SU-DHL-6 (cell line): Measurements from ENCODE around the gene LAMB4.

Experiments used
- EZH2phosphoT487 ChIP-seq: fragments of 200-600 bp; sonication (generic), shearing (Covaris generic); conservative IDR thresholded peaks from 2 replicates; pipeline ENCODE4 v1.6.1; 2018; ENCODE audit warnings: mild to moderate bottlenecking, antibody characterized with exemption, low read length, moderate library complexity, mixed read lengths
- TF ChIP-seq, protein P1 (sequence below): fragments of 200-600 bp; sonication (generic); IDR thresholded peaks from one replicate; pipeline ENCODE4 v1.5.1; 2017; ENCODE audit warnings: antibody characterized with exemption, mild to moderate bottlenecking, low read length, moderate library complexity; ENCODE audit not compliant: insufficient read depth, poor library complexity, severe bottlenecking

DNA sequence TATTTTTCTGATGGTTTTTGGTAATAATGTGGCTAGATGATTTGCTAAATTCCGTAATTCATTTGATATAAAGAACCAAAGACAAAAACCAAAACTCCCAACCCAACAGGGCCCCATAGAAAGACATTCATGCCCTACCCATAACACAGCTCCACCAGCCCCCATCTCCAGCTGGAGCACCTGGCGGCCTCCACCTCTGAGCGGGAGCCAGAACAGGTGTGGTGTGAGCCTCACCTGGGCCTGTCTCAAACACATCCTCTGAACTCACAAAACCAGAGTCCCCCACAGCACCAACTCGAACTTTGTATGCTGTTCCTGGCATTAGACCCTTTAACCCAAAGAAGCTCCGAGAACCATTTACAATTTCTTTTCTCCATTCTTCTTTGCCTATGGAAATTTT is 36.5 kb upstream of the LAMB4 start:
- TF ChIP-seq, protein P1, sequence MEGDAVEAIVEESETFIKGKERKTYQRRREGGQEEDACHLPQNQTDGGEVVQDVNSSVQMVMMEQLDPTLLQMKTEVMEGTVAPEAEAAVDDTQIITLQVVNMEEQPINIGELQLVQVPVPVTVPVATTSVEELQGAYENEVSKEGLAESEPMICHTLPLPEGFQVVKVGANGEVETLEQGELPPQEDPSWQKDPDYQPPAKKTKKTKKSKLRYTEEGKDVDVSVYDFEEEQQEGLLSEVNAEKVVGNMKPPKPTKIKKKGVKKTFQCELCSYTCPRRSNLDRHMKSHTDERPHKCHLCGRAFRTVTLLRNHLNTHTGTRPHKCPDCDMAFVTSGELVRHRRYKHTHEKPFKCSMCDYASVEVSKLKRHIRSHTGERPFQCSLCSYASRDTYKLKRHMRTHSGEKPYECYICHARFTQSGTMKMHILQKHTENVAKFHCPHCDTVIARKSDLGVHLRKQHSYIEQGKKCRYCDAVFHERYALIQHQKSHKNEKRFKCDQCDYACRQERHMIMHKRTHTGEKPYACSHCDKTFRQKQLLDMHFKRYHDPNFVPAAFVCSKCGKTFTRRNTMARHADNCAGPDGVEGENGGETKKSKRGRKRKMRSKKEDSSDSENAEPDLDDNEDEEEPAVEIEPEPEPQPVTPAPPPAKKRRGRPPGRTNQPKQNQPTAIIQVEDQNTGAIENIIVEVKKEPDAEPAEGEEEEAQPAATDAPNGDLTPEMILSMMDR = no peak
- no peak for TF ChIP-seq EZH2phosphoT487
